ENCODE measurements around the gene SPATA25.
A peak's percentile ranks its signal among the peaks of the same experiment; 100 is the strongest.

SPATA25 gene

GRCh38 chr20:45921337-45922189, 34.1 kb upstream of the SPATA25 start:
- in situ Hi-C loops (cut with HindIII; ENCODE audit: low pct_unique_long_range_greater_than_20kb, low sequenced_read_pairs): no loop called here
- no peak for TF ChIP-seq JUND (IDR thresholded peaks at IDR 0.05; ENCODE audit: low read depth)
- DNase-seq (ENCODE audit: low read depth in 1 of 2, low spot score in 1 of 2): no peak

GRCh38 chr20:45920462-45921336, 33.3 kb upstream of the SPATA25 start:
- no peak for TF ChIP-seq JUND (IDR thresholded peaks at IDR 0.05; ENCODE audit: low read depth)
- in situ Hi-C loops (cut with HindIII; ENCODE audit: low pct_unique_long_range_greater_than_20kb, low sequenced_read_pairs): no loop called here
- no peak for DNase-seq (ENCODE audit: low read depth in 1 of 2, low spot score in 1 of 2)

- in situ Hi-C loops (cut with HindIII; ENCODE audit: low pct_unique_long_range_greater_than_20kb, low sequenced_read_pairs): no loop called here
- TF ChIP-seq JUND (IDR thresholded peaks at IDR 0.05; ENCODE audit: low read depth): no peak
- DNase-seq (ENCODE audit: low read depth in 1 of 2, low spot score in 1 of 2): peak in 1 of 2 experiments; percentile 62
These were observed 32.3 kb upstream of the SPATA25 start for GRCh38 chr20:45919542-45920399.

- DNase-seq (ENCODE audit: low read depth in 1 of 2, low spot score in 1 of 2): no peak
- in situ Hi-C loops (cut with HindIII; ENCODE audit: low pct_unique_long_range_greater_than_20kb, low sequenced_read_pairs): no loop called here
- TF ChIP-seq JUND (IDR thresholded peaks at IDR 0.05; ENCODE audit: low read depth): no peak
These were observed 31.5 kb upstream of the SPATA25 start for GRCh38 chr20:45918779-45919537.

- no peak for TF ChIP-seq JUND (IDR thresholded peaks at IDR 0.05; ENCODE audit: low read depth)
- in situ Hi-C loops (cut with HindIII; ENCODE audit: low pct_unique_long_range_greater_than_20kb, low sequenced_read_pairs): no loop called here
- no peak for DNase-seq (ENCODE audit: low read depth in 1 of 2, low spot score in 1 of 2)
These were observed 30.8 kb upstream of the SPATA25 start for GRCh38 chr20:45918182-45918737.

- no peak for TF ChIP-seq JUND (IDR thresholded peaks at IDR 0.05; ENCODE audit: low read depth)
- in situ Hi-C loops (cut with HindIII; ENCODE audit: low pct_unique_long_range_greater_than_20kb, low sequenced_read_pairs): no loop called here
These were observed 30.3 kb upstream of the SPATA25 start for GRCh38 chr20:45917790-45918141.

GRCh38 chr20:45913116-45913515, 25.7 kb upstream of the SPATA25 start:
- no peak for TF ChIP-seq JUND (IDR thresholded peaks at IDR 0.05; ENCODE audit: low read depth)
- in situ Hi-C loops (cut with HindIII; ENCODE audit: low pct_unique_long_range_greater_than_20kb, low sequenced_read_pairs): no loop called here
- DNase-seq (ENCODE audit: low read depth in 1 of 2, low spot score in 1 of 2): no peak

More at GRCh38 chr20:45917790-45918141, 30.3 kb upstream of the SPATA25 start:
- no peak for DNase-seq (ENCODE audit: low read depth in 1 of 2, low spot score in 1 of 2)

- in situ Hi-C loops (cut with HindIII; ENCODE audit: low pct_unique_long_range_greater_than_20kb, low sequenced_read_pairs): no loop called here
- TF ChIP-seq JUND (IDR thresholded peaks at IDR 0.05; ENCODE audit: low read depth): no peak
- DNase-seq (ENCODE audit: low read depth in 1 of 2, low spot score in 1 of 2): no peak
These were observed 24.9 kb upstream of the SPATA25 start for GRCh38 chr20:45912344-45912682.

- no peak for TF ChIP-seq JUND (IDR thresholded peaks at IDR 0.05; ENCODE audit: low read depth)
- DNase-seq (ENCODE audit: low read depth in 1 of 2, low spot score in 1 of 2): no peak
- in situ Hi-C loops (cut with HindIII; ENCODE audit: low pct_unique_long_range_greater_than_20kb, low sequenced_read_pairs): no loop called here
These were observed 24.3 kb upstream of the SPATA25 start, which contains the start of gene PLTP for GRCh38 chr20:45911486-45912343. PLTP (minus strand) TSS chr20:45912155; CDS start chr20:45911452, 703 bp downstream.

- in situ Hi-C loops (cut with HindIII; ENCODE audit: low pct_unique_long_range_greater_than_20kb, low sequenced_read_pairs): no loop called here
- peak; percentile 78 to 100 for DNase-seq (ENCODE audit: low read depth in 1 of 2, low spot score in 1 of 2)
- no peak for TF ChIP-seq JUND (IDR thresholded peaks at IDR 0.05; ENCODE audit: low read depth)
These were observed 23.5 kb upstream of the SPATA25 start for GRCh38 chr20:45910670-45911485.

Measured in T47D (cell line).